Spleen (tissue), 7 donors: ENCODE data around the gene FAS.
A peak's percentile ranks its signal among the peaks of the same experiment; 100 is the strongest.

Experiments
- CTCF ChIP-seq, 11 experiments: fragments of 200-600 bp in 7 of 11; fragments of 450-650 bp in 4 of 11; sonication (generic) in 4 of 11; IDR thresholded peaks in 8 of 11; conservative IDR thresholded peaks in 3 of 11; 1 replicate in 7 of 11; 2 replicates in 4 of 11; pipeline versions ENCODE4 v1.4.0 to v1.8.0; 2016 to 2021; ENCODE audit warnings: antibody characterized with exemption in 11 of 11, inconsistent platforms in 4 of 11, mild to moderate bottlenecking in 1 of 11
- POLR2A ChIP-seq, 3 donors: fragments of 450-650 bp; IDR thresholded peaks; one replicate each; pipeline ENCODE4 v1.5.1; 2017; ENCODE audit warnings: antibody characterized with exemption in 3 of 3, mild to moderate bottlenecking in 1 of 3
- POLR2AphosphoS5 ChIP-seq, 3 donors: sonication (generic); formaldehyde crosslinking; IDR thresholded peaks; one replicate each; pipeline ENCODE4 v1.5.1; 2017; ENCODE audit warnings: antibody characterized with exemption in 3 of 3
- donor health status: DM: no; HTN: no; CAD: no; lungs with moderate emphysema.
- donor health status: DM: no; HTN: no; CAD: no.
- donor health status: DM: no; HTN: no; CAD: no.

- TF ChIP-seq CTCF (IDR thresholded peaks at IDR 0.05 in 8 of 11, conservative IDR thresholded peaks at IDR 0.05 in 3 of 11) (no peak), POLR2A (IDR thresholded peaks at IDR 0.05) (no peak), POLR2AphosphoS5 (IDR thresholded peaks at IDR 0.05) (peak in 1 of 3 donors; percentile 22)
Observed at GRCh38 chr10:89064748-89065147, 74.2 kb downstream of the FAS start.
